Kidney capillary endothelial cell (primary cell): ENCODE measurements around the gene CTRL.

Experiments
- DNase-seq: peaks from one replicate; pipeline ENCODE4 v3.0.0-alpha.2; 2018; ENCODE audit warnings: low spot score

The CTRL gene

DNA sequence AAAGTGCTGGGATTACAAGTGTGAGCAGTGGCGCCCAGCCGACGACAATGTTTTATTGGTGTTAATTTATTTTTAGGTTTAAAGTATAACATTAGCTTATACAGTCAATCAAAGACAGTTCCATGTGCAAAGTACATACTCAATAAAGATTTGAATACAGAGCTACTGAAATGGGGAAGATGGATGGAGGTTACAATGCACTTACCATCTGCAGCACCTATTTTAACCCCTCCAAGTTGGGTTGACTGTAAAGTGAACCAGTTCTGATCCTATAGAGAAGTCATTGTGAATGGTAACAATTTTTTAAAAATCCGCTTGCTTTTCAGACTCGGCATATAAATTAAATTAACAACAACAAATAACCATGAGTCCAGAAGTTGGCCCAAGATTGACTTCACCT, 39.3 kb downstream of the CTRL start:
- DNase-seq: no peak

GRCh38 chr16:67888331-67888730, 43.3 kb downstream of the CTRL start:
- no peak for DNase-seq

GRCh38 chr16:67886387-67886786, 45.3 kb downstream of the CTRL start:
- no peak for DNase-seq

- no peak for DNase-seq
Measured at GRCh38 chr16:67885976-67886375, 45.7 kb downstream of the CTRL start.

GRCh38 chr16:67885545-67885944, 46.1 kb downstream of the CTRL start:
- no peak for DNase-seq

- DNase-seq: no peak
Measured at GRCh38 chr16:67884684-67885083, 47.0 kb downstream of the CTRL start, which contains the start of gene NRN1L. Gene NRN1L, plus strand, starts transcription at chr16:67884885. Its CDS starts 19 bp downstream, at chr16:67884904.

DNA sequence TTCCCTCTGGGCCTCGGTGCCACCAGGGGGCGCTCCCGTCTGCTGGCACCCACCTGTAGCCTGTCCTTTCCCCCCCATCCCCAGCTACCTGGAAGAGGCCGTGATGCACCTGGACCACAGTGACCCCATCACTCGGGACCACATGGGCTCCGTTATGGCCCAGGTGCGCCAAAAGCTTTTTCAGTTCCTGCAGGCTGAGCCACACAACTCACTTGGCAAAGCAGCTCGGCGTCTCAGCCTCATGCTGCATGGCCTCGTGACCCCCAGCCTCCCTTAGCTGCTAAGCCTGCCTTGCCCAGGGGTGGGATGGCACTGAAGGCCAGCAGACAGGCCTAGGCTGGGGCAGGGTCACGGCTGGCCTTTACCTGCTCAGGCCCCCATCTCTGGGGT, 47.8 kb downstream of the CTRL start:
- DNase-seq: no peak

DNA sequence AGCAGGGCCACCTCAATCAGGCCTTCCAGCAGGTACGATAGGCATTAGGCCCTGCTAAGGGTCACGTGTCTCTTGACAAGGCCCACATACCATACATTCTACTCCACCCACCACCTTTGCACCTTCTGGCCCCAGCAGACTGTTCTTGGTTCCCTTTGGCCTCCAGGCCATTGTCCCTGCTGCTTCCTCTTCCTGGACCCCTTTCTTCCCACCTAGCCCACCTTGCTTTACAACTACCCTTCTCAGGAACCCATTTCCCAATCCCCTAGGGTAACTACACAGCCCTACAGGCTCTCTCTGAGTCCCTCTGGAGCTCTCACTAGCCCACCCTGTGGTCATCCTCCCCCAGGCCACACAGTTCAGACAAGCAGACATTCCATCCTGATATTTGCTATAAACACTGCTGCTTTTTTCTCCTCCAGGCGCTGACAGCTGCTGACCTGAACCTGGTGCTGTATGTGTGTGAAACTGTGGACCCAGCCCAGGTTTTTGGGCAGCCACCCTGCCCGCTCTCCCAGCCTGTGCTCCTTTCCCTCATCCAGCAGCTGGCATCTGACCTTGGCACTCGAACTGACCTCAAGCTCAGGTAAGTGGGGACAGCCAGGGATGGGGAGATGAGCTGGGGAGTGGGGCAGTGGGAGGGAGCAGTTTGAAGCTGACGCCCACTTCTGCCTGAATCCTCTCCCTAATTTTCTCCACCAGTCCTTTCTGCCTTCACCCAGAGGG, 48.4 kb downstream of the CTRL start:
- DNase-seq: no peak

DNA sequence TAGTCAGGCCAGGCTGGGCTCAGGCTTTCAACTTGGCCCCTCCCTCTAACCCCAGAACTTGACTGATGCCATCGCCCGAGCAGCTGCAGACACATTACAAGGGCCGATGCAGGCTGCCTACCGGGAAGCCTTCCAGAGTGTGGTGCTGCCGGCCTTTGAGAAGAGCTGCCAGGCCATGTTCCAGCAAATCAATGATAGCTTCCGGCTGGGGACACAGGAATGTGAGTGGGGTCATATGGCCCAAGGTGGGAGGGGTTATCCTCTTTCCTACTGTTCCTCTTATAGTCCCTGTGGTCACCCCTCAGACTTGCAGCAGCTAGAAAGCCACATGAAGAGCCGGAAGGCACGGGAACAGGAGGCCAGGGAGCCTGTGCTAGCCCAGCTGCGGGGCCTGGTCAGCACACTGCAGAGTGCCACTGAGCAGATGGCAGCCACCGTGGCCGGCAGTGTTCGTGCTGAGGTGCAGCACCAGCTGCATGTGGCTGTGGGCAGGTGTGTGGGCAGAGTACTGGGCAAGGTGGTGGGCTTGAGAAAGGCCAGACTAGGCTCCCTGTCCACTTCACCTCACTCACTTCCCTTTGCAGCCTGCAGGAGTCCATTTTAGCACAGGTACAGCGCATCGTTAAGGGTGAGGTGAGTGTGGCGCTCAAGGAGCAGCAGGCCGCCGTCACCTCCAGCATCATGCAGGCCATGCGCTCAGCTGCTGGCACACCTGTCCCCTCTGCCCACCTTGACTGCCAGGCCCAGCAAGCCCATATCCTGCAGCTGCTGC, 49.1 kb downstream of the CTRL start:
- no peak for DNase-seq

- DNase-seq: no peak
Measured at GRCh38 chr16:67881621-67882161, 50.0 kb downstream of the CTRL start.

DNA sequence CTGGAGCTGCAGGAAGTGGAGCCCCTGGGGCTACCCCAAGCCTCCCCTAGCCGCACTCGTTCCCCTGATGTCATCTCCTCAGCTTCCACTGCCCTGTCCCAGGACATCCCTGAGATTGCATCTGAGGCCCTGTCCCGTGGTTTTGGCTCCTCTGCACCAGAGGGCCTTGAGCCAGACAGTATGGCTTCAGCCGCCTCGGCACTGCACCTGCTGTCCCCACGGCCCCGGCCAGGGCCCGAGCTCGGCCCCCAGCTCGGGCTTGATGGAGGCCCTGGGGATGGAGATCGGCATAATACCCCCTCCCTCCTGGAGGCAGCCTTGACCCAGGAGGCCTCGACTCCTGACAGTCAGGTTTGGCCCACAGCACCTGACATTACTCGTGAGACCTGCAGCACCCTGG, 51.1 kb downstream of the CTRL start:
- no peak for DNase-seq

- no peak for DNase-seq
Measured at GRCh38 chr16:67879936-67880335, 51.7 kb downstream of the CTRL start.
